H7 (cell line): ENCODE measurements around the gene CHMP6. TPM values are rescaled to one million over a fixed set of nuclear protein-coding genes. Genes with fewer than 3 reads are reported as not detected.
"Not testable (repeated sequence)": the region's sequence is repeated elsewhere in the genome, so short reads cannot be mapped to it uniquely, and the experiment has no call there.

Source experiments
- DNase-seq: peaks from one replicate; pipeline ENCODE4 v3.0.0; 2012
- H3K27me3 ChIP-seq: 2 replicates; pipeline ENCODE4 v1.6.0; 2011; ENCODE audit warnings: mild to moderate bottlenecking, low read length; ENCODE audit not compliant: control insufficient read depth, insufficient read depth
- H3K36me3 ChIP-seq: replicated peaks from 2 replicates; pipeline ENCODE4 v1.5.1; 2011; ENCODE audit warnings: low read length; ENCODE audit not compliant: control insufficient read depth, insufficient read depth
- H3K4me3 ChIP-seq: 2 replicates; pipeline ENCODE4 v1.5.1; 2011; ENCODE audit warnings: low read depth, mild to moderate bottlenecking, control low read depth, low read length, moderate library complexity; ENCODE audit not compliant: insufficient read depth
- total RNA-seq: library from RNA; depleted of rRNA; stranded (reverse); fragments of >200 nt; shearing (Covaris generic); gene quantifications from 2 replicates; pipeline ENCODE4 v1.2.3, GENCODE V29; 2014

Gene CHMP6
- total RNA-seq, 1 experiment from 2014 or later: 15.0 TPM

DNA sequence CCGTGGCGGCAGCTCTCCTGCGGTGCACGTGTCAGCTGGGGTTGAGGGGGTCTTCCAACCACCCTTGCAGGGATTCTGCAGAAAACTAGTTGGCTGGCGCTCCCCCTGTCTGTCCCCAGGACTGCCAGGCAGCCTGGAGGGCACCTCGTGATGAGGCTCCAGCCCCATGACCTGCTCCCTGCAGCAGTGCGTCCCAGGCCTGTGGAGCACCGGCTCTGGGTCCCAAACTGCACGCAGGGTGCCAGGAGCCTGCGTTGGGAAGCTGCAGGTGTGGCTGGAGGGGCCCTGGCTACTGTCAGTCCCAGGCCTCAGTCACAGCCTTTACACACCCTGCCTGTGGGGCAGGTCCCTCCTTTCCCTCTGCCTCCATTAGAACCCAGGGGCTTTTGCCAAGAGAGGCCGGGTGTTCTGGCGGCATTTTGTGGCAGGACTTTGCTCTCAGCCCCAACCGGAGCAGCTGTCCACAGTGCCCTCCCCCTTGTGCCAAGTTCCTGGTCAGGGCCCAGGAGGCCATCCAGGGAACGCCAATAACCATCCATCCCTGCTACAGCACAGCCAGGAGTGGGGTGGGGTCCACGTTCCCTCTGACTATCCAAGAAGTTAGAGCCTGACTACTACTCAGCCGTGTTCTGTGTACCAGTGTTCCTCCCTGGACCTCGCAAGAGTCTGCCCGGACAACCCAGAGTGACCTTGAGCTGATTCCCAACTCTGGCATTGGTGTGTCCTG, 9.2 kb downstream of the CHMP6 start:
- no peak overlapping the region for H3K4me3 ChIP-seq
- peak; percentile 57 for DNase-seq
- peaks cover 2% of the 10 kb centered on the region for H3K36me3 ChIP-seq
- H3K27me3 ChIP-seq: peaks cover 19% of the 10 kb centered on the region

DNA sequence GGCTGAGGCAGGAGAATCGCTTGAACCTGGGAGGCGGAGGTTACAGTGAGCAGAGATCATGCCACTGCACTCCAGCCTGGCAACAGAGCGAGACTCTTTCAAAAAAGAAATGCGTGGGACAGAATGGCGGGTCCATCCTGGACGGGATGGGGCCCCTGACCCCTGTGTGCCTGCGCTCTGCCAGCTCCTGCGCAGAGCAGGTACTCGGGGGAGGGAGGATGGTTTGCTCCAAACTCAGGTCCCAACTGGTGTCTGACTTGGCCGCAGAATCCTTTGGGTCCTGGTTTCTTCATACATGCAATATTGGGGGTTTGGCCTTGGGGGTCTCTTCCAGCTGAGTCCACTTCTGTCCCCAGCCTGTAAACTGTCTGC, 10.4 kb downstream of the CHMP6 start:
- Histone ChIP-seq H3K4me3 (no peak overlapping the region), H3K27me3 (peaks cover 19% of the 10 kb centered on the region), H3K36me3 (no peaks in the 10 kb centered on the region; the same call in 1 of the 2 replicates)
- DNase-seq: peak; percentile 67

DNA sequence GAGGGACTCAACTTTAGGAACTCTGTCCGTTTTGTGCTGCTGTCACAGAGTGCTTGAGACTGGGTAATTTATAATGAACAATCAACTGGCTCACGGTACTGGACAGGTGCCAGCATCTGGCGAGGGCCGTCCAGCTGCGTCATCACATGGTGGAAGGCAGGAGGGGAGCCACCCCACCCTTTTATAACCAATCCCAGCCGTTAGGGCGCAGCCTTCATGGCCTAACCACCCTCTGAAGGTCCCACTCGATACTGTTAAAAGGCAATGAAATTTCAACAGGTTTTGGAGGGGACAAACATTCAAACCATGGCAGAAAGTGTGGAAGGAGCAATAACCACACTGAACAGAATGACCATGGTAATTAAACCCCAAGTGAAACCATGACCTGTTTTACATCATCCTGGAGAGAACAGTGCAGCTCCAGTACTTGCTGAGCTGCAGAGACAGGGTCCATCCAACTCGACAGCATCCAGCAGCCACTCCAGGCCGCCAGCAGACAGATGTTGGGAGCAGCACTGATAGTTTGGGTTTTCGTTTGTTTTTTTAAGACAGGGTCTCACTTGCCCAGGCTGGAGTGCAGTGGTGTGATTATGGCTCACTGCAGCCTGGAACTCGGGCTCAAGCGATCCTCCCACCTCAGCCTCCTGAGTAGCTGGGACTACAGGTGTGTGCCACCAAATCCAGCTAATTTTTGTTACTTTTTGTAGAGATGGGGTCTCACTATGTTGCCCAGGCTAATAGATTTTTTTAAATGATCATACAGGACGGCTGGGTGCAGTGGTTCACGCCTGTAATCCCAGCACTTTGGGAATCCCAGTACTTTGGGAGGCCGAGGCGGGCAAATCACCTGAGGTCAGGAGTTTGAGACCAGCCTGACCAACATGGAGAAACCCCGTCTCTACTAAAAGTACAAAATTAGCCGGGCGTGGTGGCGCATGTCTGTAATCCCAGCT, 11.0 kb downstream of the CHMP6 start:
- peaks cover 19% of the 10 kb centered on the region for H3K27me3 ChIP-seq
- H3K36me3 ChIP-seq: no peaks in the 10 kb centered on the region; the same call in 1 of the 2 replicates
- DNase-seq: peak; percentile 56
- no peak overlapping the region for H3K4me3 ChIP-seq

DNA sequence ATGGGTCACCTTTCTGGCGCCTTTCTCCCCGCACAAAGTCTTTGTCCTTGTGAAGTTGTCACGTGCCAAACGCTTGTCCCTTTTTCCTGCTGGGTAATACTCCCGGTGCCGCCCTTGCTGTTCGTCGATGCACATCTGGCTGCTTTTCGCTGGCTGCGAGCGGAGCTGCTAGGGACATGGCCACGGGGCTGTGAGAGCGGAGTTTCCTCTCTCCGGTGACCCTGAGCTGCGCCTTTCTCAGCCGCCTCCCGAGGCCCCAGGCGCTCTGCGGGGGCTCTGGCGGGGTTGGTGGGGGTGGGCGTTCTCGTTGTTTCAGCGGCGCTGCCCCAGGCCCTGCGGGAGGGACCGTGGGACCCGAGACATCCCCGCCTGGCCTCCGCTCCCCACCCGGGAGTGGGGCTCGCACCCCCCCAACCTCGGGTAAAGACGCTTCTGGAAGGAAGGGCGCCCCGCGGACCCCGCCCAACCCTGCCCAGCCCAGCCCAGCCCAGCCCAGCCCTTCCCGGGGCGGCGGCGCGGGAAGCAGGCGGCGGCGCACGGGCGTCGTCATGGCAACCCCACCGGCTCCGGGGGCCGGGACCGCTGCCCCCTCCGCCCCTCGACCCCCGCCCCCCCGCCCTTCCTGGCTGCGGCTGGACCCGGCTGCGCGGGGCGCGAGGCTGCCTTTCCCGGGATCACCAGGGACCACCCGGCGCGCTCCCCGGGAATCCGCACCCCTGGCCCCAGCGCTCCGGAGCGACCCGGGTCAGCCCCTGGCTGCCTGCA, 12.3 kb downstream of the CHMP6 start:
- H3K27me3 ChIP-seq: peaks cover 19% of the 10 kb centered on the region
- no peaks in the 10 kb centered on the region for H3K36me3 ChIP-seq
- peak; percentile 94 for DNase-seq
- H3K4me3 ChIP-seq: peak overlapping the region; percentile 30

DNA sequence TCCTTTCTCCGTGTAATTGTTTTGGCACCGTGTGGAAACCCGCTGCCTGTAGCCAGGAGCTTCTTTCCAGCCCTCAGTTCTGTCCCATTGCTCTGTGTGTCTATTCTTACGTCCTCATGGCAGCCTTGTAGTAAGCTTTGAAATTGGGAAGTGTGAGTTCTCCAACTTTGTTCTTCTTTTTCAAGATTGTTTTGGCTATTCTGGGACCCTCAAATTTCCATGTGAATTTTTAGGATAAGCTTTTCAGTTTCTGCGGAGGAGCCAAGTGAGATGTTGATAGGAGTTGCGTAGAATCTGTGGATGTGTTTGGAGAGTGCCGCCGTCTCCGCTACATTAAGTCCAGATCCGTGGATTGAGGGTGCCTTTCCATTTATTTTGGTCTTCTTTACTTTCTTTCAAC, 15.2 kb downstream of the CHMP6 start:
- no peak overlapping the region for H3K4me3 ChIP-seq
- H3K27me3 ChIP-seq: peaks cover 19% of the 10 kb centered on the region
- peak; percentile 25 for DNase-seq
- no peaks in the 10 kb centered on the region for H3K36me3 ChIP-seq

DNA sequence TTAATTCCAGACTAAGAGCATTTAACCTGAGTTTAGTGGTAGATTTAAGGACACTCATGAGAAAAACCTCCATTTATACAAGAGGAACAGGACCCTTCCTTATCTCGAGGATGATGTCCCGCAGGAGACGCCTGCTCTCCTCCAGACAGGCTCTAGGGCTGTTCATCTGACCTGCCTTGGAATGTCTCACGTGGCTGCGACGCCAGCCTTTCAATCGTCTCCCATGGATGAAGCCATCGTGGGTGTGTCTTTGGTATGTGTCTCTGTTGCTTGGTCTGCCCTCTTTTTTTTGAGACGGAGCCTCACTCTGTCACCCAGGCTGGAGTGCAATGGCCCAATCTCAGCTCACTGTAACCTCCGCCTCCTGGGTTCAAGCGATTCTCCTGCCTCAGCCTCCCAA, 16.5 kb downstream of the CHMP6 start:
- peak; percentile 35 for DNase-seq
- no peak overlapping the region for H3K4me3 ChIP-seq
- no peaks in the 10 kb centered on the region for H3K36me3 ChIP-seq
- peaks cover 15% of the 10 kb centered on the region for H3K27me3 ChIP-seq

DNA sequence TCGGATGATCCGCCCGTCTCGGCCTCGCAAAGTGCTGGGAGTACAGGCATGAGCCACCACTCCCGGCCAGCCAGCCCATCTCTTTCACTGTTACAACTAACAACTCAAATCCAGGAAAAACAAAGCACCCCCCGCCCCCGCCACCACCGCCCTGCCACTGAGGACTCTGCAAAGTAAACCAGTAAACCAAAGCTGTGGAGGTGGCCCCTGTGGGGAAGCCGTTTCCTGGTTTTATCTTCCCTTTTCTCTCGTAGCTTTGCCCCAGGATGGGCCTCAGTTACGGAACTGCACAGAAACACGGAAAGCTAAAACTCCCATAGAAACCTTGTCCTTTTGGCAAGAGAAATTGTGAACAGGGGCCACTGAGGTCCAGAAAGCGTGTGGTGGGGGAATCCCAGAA, 17.5 kb downstream of the CHMP6 start:
- peaks cover 8% of the 10 kb centered on the region for H3K27me3 ChIP-seq
- DNase-seq: peak; percentile 36
- H3K4me3 ChIP-seq: no peak overlapping the region
- no peaks in the 10 kb centered on the region for H3K36me3 ChIP-seq

DNA sequence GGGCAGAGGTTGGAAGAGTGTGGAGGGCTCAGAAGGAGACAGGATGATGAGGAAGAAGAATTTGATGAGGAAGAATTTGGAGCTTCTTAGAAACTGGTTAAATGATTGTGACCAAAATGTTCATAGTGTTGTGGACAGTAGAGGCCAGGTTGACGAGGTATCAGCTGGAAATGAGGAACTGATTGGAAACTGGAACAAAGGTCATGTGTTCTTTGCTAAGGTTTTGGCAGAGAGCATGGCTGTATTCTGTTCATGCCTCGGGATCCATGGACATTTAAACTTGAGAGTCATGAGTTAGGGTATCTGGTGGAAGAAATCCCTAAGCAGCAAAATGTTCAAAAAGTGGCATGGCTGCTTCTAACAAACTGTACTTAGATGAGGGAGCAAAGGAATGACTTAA, 19.3 kb downstream of the CHMP6 start:
- no peak for DNase-seq
- no peaks in the 10 kb centered on the region for H3K36me3 ChIP-seq
- H3K4me3 ChIP-seq: no peak overlapping the region
- H3K27me3 ChIP-seq: no peaks in the 10 kb centered on the region

DNA sequence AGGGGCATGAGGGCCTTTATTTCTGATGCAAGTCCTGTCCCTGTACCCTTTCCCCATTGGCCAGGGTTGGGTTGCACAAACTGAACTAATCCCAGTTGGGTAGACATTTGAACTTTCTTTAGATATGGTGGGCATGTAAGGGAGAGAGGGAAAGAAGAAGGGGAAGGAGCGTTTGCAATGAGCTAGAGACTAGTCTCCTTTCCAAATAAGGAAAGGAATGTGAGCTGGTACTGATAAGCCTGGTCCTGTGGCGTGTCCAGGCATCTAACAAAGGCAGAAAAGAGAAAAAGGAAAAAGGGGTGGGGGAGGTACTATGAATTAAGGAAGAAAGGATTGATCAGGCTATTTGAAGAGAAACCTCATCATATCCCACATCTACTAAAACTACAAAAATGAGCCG, 20.3 kb downstream of the CHMP6 start:
- Histone ChIP-seq H3K36me3 (no peaks in the 10 kb centered on the region), H3K4me3 (no peak overlapping the region), H3K27me3 (no peaks in the 10 kb centered on the region)
- no peak for DNase-seq

DNA sequence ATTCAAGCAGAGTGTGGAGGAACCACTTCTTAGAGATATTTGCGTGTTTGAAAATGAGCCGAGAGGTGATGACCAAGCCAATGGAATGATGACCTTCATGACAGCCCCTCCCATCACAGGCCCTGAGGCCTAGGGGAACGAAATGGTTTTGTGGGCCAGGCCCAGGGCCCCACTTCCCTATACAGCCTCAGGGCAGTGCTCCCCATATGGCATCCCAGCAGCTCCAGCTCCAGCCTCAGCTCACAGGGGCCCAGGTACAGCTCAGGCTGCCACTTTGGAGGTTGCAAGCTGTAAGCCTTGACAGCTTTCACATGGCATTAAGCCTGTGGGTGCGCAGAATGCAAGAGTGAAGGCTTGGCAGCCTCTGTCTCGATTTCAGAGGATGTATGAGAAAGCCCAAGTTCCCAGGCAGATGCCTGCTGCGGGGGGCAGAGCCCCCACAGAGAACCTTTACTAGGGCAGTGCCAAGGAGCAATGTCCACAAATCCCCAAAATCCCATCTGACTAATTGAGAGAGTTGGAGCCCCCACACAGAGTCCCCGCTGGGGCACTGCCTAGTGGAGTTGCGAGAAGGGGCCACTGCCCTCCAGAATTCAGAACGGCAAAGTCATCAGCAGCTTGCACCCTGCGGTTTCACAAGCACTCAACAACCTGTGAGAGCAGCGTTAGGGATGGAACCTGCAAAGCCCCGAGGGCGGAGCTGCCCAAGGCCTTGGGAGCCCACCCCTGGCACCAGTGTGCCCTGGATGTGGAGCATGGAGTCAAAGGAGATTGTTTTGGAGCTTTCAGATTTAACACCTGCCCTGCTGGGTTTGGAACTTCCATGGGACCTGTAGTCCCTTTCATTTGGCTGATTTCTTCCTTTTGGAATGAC, 21.2 kb downstream of the CHMP6 start:
- Histone ChIP-seq H3K4me3 (no peak overlapping the region), H3K27me3 (no peaks in the 10 kb centered on the region), H3K36me3 (no peaks in the 10 kb centered on the region)
- DNase-seq: peak; percentile 35

DNA sequence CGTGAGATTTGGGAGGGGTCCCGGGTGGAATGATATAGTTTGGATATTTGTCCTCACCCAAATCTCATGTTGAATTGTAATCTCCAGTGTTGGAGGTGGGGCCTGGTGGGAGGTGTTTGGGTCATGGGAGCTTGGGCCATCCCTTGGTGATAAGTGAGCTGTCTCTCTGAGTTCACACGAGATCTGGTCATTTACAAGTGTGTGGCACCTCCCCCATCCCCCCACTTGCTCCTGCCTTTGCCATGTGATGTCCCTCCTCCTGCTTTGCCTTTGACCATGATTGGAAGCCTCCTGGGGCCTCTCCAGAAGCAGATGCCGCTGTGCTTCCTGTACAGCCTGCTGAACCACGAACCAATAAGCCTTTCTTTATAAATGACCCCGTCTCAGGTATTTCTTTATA, 22.0 kb downstream of the CHMP6 start:
- Histone ChIP-seq H3K36me3 (no peaks in the 10 kb centered on the region), H3K27me3 (no peaks in the 10 kb centered on the region), H3K4me3 (no peak overlapping the region)
- DNase-seq: no peak

DNA sequence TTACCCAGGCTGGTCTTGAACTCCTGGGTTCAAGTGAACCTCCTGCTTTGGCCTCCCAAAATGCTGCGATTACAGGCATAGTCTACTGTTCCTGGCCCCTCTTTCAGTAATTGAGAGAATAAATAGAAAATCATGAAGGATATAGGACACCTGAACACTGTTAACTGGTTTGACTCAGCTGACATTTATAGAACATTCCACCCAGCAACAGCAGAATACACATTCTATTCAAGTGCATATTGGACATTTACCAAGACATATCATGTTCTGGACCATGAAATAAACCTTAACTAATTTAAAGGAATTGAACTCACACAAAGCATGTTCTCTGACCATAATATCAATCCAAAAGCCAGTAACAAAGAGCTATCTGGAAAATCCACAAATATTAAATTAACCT, 23.5 kb downstream of the CHMP6 start:
- no peak for DNase-seq
- Histone ChIP-seq H3K36me3 (no peaks in the 10 kb centered on the region), H3K27me3 (no peaks in the 10 kb centered on the region), H3K4me3 (no peak overlapping the region)

DNA sequence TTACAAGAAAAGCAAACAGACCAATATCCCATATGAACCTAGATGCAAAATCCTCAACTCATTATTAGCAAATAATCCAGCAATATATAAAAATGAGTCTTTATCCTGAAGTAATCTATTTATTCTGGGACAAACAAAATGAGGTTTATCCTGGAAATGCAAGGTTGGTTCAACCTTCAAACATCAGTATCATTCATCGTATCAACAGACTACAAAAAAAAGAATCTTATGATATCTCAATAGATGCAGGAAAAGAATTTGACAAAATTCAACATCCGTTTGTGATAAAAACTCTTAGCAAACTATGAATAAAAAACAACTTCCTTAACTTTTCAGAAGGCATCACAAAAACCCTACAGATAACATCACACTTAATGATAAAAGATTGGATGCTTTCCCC, 24.9 kb downstream of the CHMP6 start:
- H3K4me3 ChIP-seq: no peak overlapping the region
- no peak for DNase-seq
- no peaks in the 10 kb centered on the region for H3K27me3 ChIP-seq
- H3K36me3 ChIP-seq: no peaks in the 10 kb centered on the region

DNA sequence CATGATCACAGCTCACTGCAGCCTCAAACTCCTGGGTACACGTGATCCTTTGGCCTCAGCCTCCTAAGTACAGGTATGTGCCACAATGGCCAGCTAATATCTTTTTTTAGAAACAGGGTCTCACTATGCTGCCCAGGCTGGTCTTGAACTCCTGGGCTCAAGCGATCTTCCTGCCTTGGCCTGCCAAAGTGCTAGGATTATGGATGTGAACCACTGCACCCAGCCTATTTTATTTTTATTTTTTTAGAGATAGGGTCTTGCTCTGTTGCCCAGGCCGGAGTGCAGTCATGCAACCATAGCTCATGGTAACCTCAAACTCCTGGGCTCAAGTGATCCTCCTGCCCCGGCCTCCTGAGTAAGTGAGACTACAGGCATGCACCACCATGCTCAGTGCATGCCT, 25.7 kb downstream of the CHMP6 start:
- H3K27me3 ChIP-seq, DNase-seq, H3K4me3 ChIP-seq, H3K36me3 ChIP-seq: not testable (repeated sequence)
